ENCODE measurements around the gene TMOD4. TPM values are rescaled to one million over a fixed set of nuclear protein-coding genes. Genes with fewer than 3 reads are reported as not detected.
"Not testable (repeated sequence)": the region's sequence is repeated elsewhere in the genome, so short reads cannot be mapped to it uniquely, and the experiment has no call there.

TMOD4 gene
- total RNA-seq, 2 donors from 2014 or later: 3.0 TPM; not detected in 1

DNA sequence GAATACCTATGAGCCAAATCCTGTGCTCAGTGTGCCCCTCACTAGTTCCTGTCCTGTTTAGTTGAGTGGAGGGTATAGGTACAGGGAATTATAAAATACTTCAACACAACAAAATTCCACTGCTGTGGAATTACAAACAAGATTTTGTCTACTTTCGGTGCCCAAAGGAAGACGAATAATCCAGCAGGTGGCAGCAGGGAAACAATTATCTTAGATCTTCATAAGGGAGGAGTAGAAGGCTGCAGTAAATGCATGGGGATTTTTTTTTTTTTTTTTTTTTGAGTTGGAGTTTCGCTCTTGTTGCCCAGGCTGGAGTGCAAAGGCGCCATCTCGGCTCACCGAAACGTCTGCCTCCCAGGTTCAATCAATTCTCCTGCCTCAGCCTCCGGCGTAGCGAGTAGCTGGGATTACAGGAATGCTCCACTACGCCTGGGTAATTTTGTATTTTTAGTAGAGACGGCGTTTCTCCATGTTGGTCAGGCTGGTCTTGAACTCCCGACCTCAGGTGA, 20.6 kb upstream of the TMOD4 start:
- intact Hi-C loops (cut with DNase I): no loop called here
- 24 to 36% methylated on average over 14 of the region's 14 CpGs for WGBS, 2 donors
- ATAC-seq (peak; percentile 39), DNase-seq (peak; percentile 78 to 88 (median 82))
- Histone ChIP-seq H3K9me3 (no peaks in the 10 kb centered on the region), H3K27me3 (no peaks in the 10 kb centered on the region), H3K36me3 (replicated peaks in 1 of 2; ENCODE audit: insufficient read depth in 1 of 2, low read depth in 2 of 2) (no peaks in the 10 kb centered on the region), H3K4me3 (no peak overlapping the region), H3K27ac (peak overlapping the region; percentile 47 to 90 (median 70)), H3K4me1 (peaks cover 26% of the 10 kb centered on the region)
- TF ChIP-seq POLR2A (IDR thresholded peaks at IDR 0.05) (peak in 1 of 3 donors; percentile 8), CTCF (IDR thresholded peaks at IDR 0.05) (peak; percentile 27 to 78 (median 76))

GRCh38 chr1:151194894-151195594, 19.3 kb upstream of the TMOD4 start:
- intact Hi-C loops (cut with DNase I); H3K36me3 ChIP-seq (replicated peaks in 1 of 2; ENCODE audit: insufficient read depth in 1 of 2, low read depth in 2 of 2); H3K4me3 ChIP-seq; H3K9me3 ChIP-seq; H3K27me3 ChIP-seq: not testable (repeated sequence)
- 66 to 69% methylated on average over 17 of the region's 17 CpGs for WGBS, 2 donors
- Histone ChIP-seq H3K4me1 (peaks cover 24% of the 10 kb centered on the region), H3K27ac (peak overlapping the region in 2 of 4 donors; percentile 81 to 90)
- DNase-seq: peak; percentile 60 to 81 (median 71)
- peak; percentile 31 for ATAC-seq

DNA sequence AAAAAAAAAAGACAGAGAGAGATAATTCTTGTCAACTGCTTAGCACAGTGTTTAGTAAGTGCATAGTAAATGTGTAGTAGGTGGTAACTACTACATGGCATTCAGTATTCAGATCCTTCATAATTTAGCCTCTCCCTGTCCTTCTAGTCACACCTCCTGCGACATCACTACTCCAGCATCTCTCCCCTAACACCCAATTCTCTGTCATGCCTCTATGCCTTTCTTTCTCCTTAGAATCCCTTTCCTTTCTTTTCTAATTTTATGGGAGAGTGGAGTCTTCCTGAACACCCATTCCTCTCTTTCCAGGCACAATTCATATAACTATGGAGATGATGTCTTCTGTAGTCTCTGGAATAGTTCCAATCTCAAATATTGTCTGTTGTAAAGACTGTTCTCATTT, 18.1 kb upstream of the TMOD4 start:
- H3K27ac ChIP-seq: no peak overlapping the region

GRCh38 chr1:151193304-151193703, 17.5 kb upstream of the TMOD4 start:
- H3K27ac ChIP-seq: no peak overlapping the region
- TF ChIP-seq POLR2A (IDR thresholded peaks at IDR 0.05): no peak
- TF ChIP-seq CTCF (IDR thresholded peaks at IDR 0.05): no peak
- no peaks in the 10 kb centered on the region for H3K9me3 ChIP-seq
- ATAC-seq: no peak
- intact Hi-C loops (cut with DNase I): no loop called here
- no peak for DNase-seq
- H3K27me3 ChIP-seq: no peaks in the 10 kb centered on the region
- H3K4me3 ChIP-seq: no peak overlapping the region
- peaks cover 27% of the 10 kb centered on the region for H3K4me1 ChIP-seq
- 50 to 57% methylated on average over 6 of the region's 6 CpGs for WGBS, 2 donors
- H3K36me3 ChIP-seq (replicated peaks in 1 of 2; ENCODE audit: insufficient read depth in 1 of 2, low read depth in 2 of 2): no peaks in the 10 kb centered on the region

More for the DNA sequence above, 18.1 kb upstream of the TMOD4 start:
- intact Hi-C loops (cut with DNase I): no loop called here
- DNase-seq: no peak
- WGBS, 2 donors: 75 to 88% methylated on average over 1 of the region's 1 CpG
- Histone ChIP-seq H3K4me3 (no peak overlapping the region), H3K4me1 (peaks cover 22% of the 10 kb centered on the region), H3K27me3 (no peaks in the 10 kb centered on the region), H3K9me3 (no peaks in the 10 kb centered on the region), H3K36me3 (replicated peaks in 1 of 2; ENCODE audit: insufficient read depth in 1 of 2, low read depth in 2 of 2) (no peaks in the 10 kb centered on the region)
- no peak for ATAC-seq
- no peak for TF ChIP-seq POLR2A (IDR thresholded peaks at IDR 0.05)
- TF ChIP-seq CTCF (IDR thresholded peaks at IDR 0.05): no peak

- no peak for ATAC-seq
- no peaks in the 10 kb centered on the region for H3K27me3 ChIP-seq
- H3K27ac ChIP-seq: no peak overlapping the region
- no peak for DNase-seq
- H3K4me3 ChIP-seq: no peak overlapping the region
- no peaks in the 10 kb centered on the region for H3K9me3 ChIP-seq
- intact Hi-C loops (cut with DNase I): no loop called here
- TF ChIP-seq POLR2A (IDR thresholded peaks at IDR 0.05): no peak
- no peak for TF ChIP-seq CTCF (IDR thresholded peaks at IDR 0.05)
- H3K36me3 ChIP-seq (replicated peaks in 1 of 2; ENCODE audit: insufficient read depth in 1 of 2, low read depth in 2 of 2): no peaks in the 10 kb centered on the region
- peaks cover 21% of the 10 kb centered on the region for H3K4me1 ChIP-seq
- WGBS, 2 donors: 55 to 61% methylated on average over 7 of the region's 7 CpGs
Observed at GRCh38 chr1:151192047-151192446, 16.3 kb upstream of the TMOD4 start.

Measured in body of pancreas (tissue), 4 donors.